H1 (cell line): Measurements from ENCODE around the gene ZFAND6. TPM values are rescaled to one million over a fixed set of nuclear protein-coding genes. Genes with fewer than 3 reads are reported as not detected.

Source experiments
- CTCF ChIA-PET: fragments of 300-600 bp; sonication (Branson Sonifier 250); formaldehyde crosslinking; loops from one replicate; lab custom pipeline; 2021; ENCODE audit not compliant: partially characterized antibody; lab: Charles Lee
- POLR2A ChIA-PET: fragments of 300-600 bp; sonication (Branson Sonifier 250); formaldehyde crosslinking; loops from one replicate; lab custom pipeline; 2021; ENCODE audit warnings: inconsistent platforms; ENCODE audit not compliant: partially characterized antibody; lab: Charles Lee
- DNase-seq, 2 experiments: peaks; one replicate each; pipeline versions ENCODE4 v3.0.0 to v3.0.0-alpha.2; 2010 to 2022; ENCODE audit warnings: low spot score in 2 of 2, low read depth in 1 of 2, mixed read lengths in 1 of 2
- FAIRE-seq: peaks from 2 replicates; lab custom pipeline; 2011; peaks lifted over from hg19 to GRCh38; lab: Jason Lieb, UNC
- H2AFZ ChIP-seq: 2 replicates; pipeline ENCODE4 v1.8.1; 2012; ENCODE audit warnings: low read length, inconsistent platforms
- H2AK5ac ChIP-seq: 2 replicates; pipeline ENCODE4 v1.6.1; 2013; ENCODE audit warnings: low read depth, low read length
- H2BK120ac ChIP-seq: replicated peaks from 2 replicates; pipeline ENCODE3; 2013; ENCODE audit warnings: low read depth, low read length, inconsistent platforms
- H2BK12ac ChIP-seq: 2 replicates; pipeline ENCODE4 v1.6.1; 2013; ENCODE audit warnings: low read depth, low read length
- H2BK15ac ChIP-seq: 2 replicates; pipeline ENCODE4 v1.6.1; 2013; ENCODE audit warnings: low read length
- H2BK20ac ChIP-seq: 2 replicates; pipeline ENCODE4 v1.6.1; 2013; ENCODE audit warnings: low read length
- H2BK5ac ChIP-seq: 2 replicates; pipeline ENCODE4 v1.6.1; 2013; ENCODE audit warnings: low read depth, low read length
- H3K14ac ChIP-seq: 2 replicates; pipeline ENCODE4 v1.6.1; 2013; ENCODE audit warnings: inconsistent platforms; ENCODE audit not compliant: insufficient read length
- H3K18ac ChIP-seq: 2 replicates; pipeline ENCODE4 v1.6.1; 2013; ENCODE audit warnings: low read length; ENCODE audit errors: extremely low read depth
- H3K23ac ChIP-seq: 2 replicates; pipeline ENCODE4 v1.6.1; 2013; ENCODE audit warnings: inconsistent platforms; ENCODE audit not compliant: insufficient read length
- H3K23me2 ChIP-seq: 2 replicates; pipeline ENCODE4 v1.6.1; 2013; ENCODE audit warnings: low read depth, low read length
- H3K27ac ChIP-seq: 2 replicates; pipeline ENCODE4 v1.6.1; 2011; ENCODE audit warnings: low read depth, low read length, inconsistent platforms
- H3K27me3 ChIP-seq, 4 experiments: replicated peaks in 1 of 4; 1 replicate in 1 of 4; 2 replicates in 3 of 4; pipeline versions ENCODE4 v1.6.1 to v1.8.1; 2011 to 2013; ENCODE audit warnings: low read length in 3 of 4, mild to moderate bottlenecking in 3 of 4, inconsistent platforms in 2 of 4, mixed read lengths in 2 of 4, moderate library complexity in 1 of 4; ENCODE audit not compliant: control insufficient read depth in 3 of 4, insufficient read depth in 3 of 4; ENCODE audit errors: extremely low read depth in 1 of 4
- H3K36me3 ChIP-seq, 4 experiments: 2 replicates each; pipeline versions ENCODE4 v1.6.1 to v1.8.1; 2011 to 2013; ENCODE audit warnings: mild to moderate bottlenecking in 4 of 4, low read length in 3 of 4, moderate library complexity in 2 of 4, control low read depth in 1 of 4, inconsistent platforms in 1 of 4; ENCODE audit not compliant: insufficient read depth in 4 of 4, control insufficient read depth in 2 of 4
- H3K4ac ChIP-seq: replicated peaks from 2 replicates; pipeline ENCODE3; 2013; ENCODE audit warnings: low read length, low read depth, mixed read lengths, inconsistent platforms; ENCODE audit not compliant: insufficient read length
- H3K4me1 ChIP-seq, 4 experiments: replicated peaks in 1 of 4; 1 replicate in 1 of 4; 2 replicates in 3 of 4; pipeline versions ENCODE4 v1.6.1 to v1.8.1; 2011 to 2013; ENCODE audit warnings: low read length in 3 of 4, inconsistent platforms in 2 of 4, mixed read lengths in 1 of 4; ENCODE audit not compliant: insufficient read depth in 4 of 4, control insufficient read depth in 3 of 4
- H3K4me2 ChIP-seq, 2 experiments: 2 replicates each; pipeline versions ENCODE4 v1.6.1 to v1.8.1; 2011 to 2013; ENCODE audit warnings: low read depth in 2 of 2, low read length in 2 of 2, control low read depth in 1 of 2, inconsistent platforms in 1 of 2, mild to moderate bottlenecking in 1 of 2; ENCODE audit not compliant: insufficient read depth in 1 of 2
- H3K4me3 ChIP-seq, 4 experiments: fragments of 200-600, 300-600 bp in 1 of 4; sonication (generic), shearing (Covaris generic), sonication (Bioruptor Twin) in 1 of 4; 2 replicates each; pipeline versions ENCODE4 v1.5.1 to v1.8.1; 2011 to 2016; ENCODE audit warnings: low read length in 4 of 4, low read depth in 3 of 4, control low read depth in 2 of 4, inconsistent platforms in 2 of 4, mild to moderate bottlenecking in 2 of 4, mixed read lengths in 1 of 4, moderate library complexity in 1 of 4; ENCODE audit not compliant: insufficient read depth in 2 of 4; ENCODE audit errors: extremely low read depth in 1 of 4
- H3K56ac ChIP-seq: replicated peaks from 2 replicates; pipeline ENCODE3; 2013; ENCODE audit warnings: low read depth, mild to moderate bottlenecking, mixed read lengths, low read length, inconsistent platforms; ENCODE audit not compliant: insufficient read length
- H3K79me1 ChIP-seq: 2 replicates; pipeline ENCODE4 v1.6.1; 2013; ENCODE audit warnings: low read depth, low read length, control low read depth
- H3K79me2 ChIP-seq, 2 experiments: 2 replicates each; pipeline versions ENCODE4 v1.6.1 to v1.8.1; 2012 to 2013; ENCODE audit warnings: low read length in 2 of 2, mild to moderate bottlenecking in 2 of 2, inconsistent platforms in 1 of 2; ENCODE audit not compliant: insufficient read depth in 2 of 2, control insufficient read depth in 1 of 2
- H3K9ac ChIP-seq, 4 experiments: replicated peaks in 1 of 4; 1 replicate in 1 of 4; 2 replicates in 3 of 4; pipeline versions ENCODE4 v1.6.1 to v1.8.1; 2011 to 2013; ENCODE audit warnings: low read depth in 3 of 4, low read length in 3 of 4, control low read depth in 2 of 4, mild to moderate bottlenecking in 2 of 4, moderate library complexity in 2 of 4, inconsistent platforms in 1 of 4; ENCODE audit errors: extremely low read depth in 1 of 4
- H3K9me3 ChIP-seq, 2 experiments: 2 replicates each; pipeline versions ENCODE4 v1.6.1 to v1.8.1; 2012 to 2013; ENCODE audit warnings: mild to moderate bottlenecking in 2 of 2, moderate library complexity in 2 of 2, control low read depth in 1 of 2, inconsistent platforms in 1 of 2, low read depth in 1 of 2, low read length in 1 of 2, mixed read lengths in 1 of 2; ENCODE audit not compliant: insufficient read depth in 2 of 2
- H4K20me1 ChIP-seq, 2 experiments: replicated peaks in 1 of 2; 2 replicates each; pipeline versions ENCODE3 to v1.8.1; 2011 to 2013; ENCODE audit warnings: inconsistent platforms in 2 of 2, low read length in 2 of 2, mild to moderate bottlenecking in 1 of 2; ENCODE audit not compliant: insufficient read depth in 2 of 2, control insufficient read depth in 1 of 2
- H4K5ac ChIP-seq: 2 replicates; pipeline ENCODE4 v1.6.1; 2013; ENCODE audit warnings: low read length, low read depth, mixed read lengths, inconsistent platforms; ENCODE audit not compliant: insufficient read length
- H4K8ac ChIP-seq: 2 replicates; pipeline ENCODE4 v1.8.0; 2013; ENCODE audit warnings: mild to moderate bottlenecking, moderate library complexity, low read length, inconsistent platforms; ENCODE audit not compliant: insufficient read depth; ENCODE audit errors: extremely low read depth
- H4K91ac ChIP-seq: replicated peaks from 2 replicates; pipeline ENCODE3; 2013; ENCODE audit warnings: low read length, mixed read lengths, inconsistent platforms; ENCODE audit not compliant: insufficient read length
- ATF3 ChIP-seq: IDR thresholded peaks from 2 replicates; pipeline ENCODE4 v1.6.1; 2011; ENCODE audit warnings: low read depth, mild to moderate bottlenecking, low read length; ENCODE audit not compliant: insufficient read depth
- BCL11A ChIP-seq, 2 experiments: IDR thresholded peaks; one replicate each; pipeline ENCODE4 v1.6.1; 2011; ENCODE audit warnings: low read depth in 2 of 2, low read length in 2 of 2, mild to moderate bottlenecking in 2 of 2
- CHD1 ChIP-seq: IDR thresholded peaks from 2 replicates; pipeline ENCODE4 v1.6.1; 2012; ENCODE audit warnings: low read depth, low read length, improper control_type of control experiment
- CTBP2 ChIP-seq: IDR thresholded peaks from 2 replicates; pipeline ENCODE4 v1.7.0; 2011; ENCODE audit warnings: borderline replicate concordance, mild to moderate bottlenecking, moderate library complexity, mixed read lengths, low read length; ENCODE audit not compliant: insufficient read depth, insufficient read length
- CTCF ChIP-seq, 3 experiments: IDR thresholded peaks; 1 replicate in 2 of 3; 2 replicates in 1 of 3; pipeline versions ENCODE4 v1.5.1 to v1.6.1; 2011; ENCODE audit warnings: low read length in 3 of 3, mild to moderate bottlenecking in 3 of 3, inconsistent platforms in 2 of 3, low read depth in 1 of 3, moderate library complexity in 1 of 3; ENCODE audit not compliant: insufficient read depth in 1 of 3; ENCODE audit errors: control extremely low read depth in 1 of 3
- KDM1A ChIP-seq: fragments of 200-600, 300-600 bp; sonication (generic); IDR thresholded peaks from 2 replicates; pipeline ENCODE4 v1.7.1; 2016; ENCODE audit warnings: mild to moderate bottlenecking, low read length, borderline replicate concordance
- RAD21 ChIP-seq, 2 experiments: IDR thresholded peaks in 1 of 2; conservative IDR thresholded peaks in 1 of 2; 2 replicates each; pipeline ENCODE4 v1.6.1; 2011; ENCODE audit warnings: low read depth in 2 of 2, low read length in 2 of 2, improper control_type of control experiment in 1 of 2, inconsistent platforms in 1 of 2, mild to moderate bottlenecking in 1 of 2, moderate library complexity in 1 of 2
- RXRA ChIP-seq: IDR thresholded peaks from 2 replicates; pipeline ENCODE4 v1.6.1; 2011; ENCODE audit warnings: low read depth, mild to moderate bottlenecking, low read length, moderate library complexity; ENCODE audit not compliant: insufficient read depth
- SP4 ChIP-seq: IDR thresholded peaks from 2 replicates; pipeline ENCODE4 v1.6.1; 2012; ENCODE audit warnings: low read length, inconsistent platforms
- SUZ12 ChIP-seq: fragments of 200-600 bp; sonication (generic); IDR thresholded peaks from 2 replicates; pipeline ENCODE4 v1.6.1; 2012; ENCODE audit warnings: mild to moderate bottlenecking, inconsistent platforms, low read length, moderate library complexity, mixed read lengths
- ZNF274 ChIP-seq: IDR thresholded peaks from 2 replicates; pipeline ENCODE4 v1.7.0; 2012; ENCODE audit warnings: low read length, borderline replicate concordance; ENCODE audit errors: extremely low read depth
- WGBS, 2 experiments: shearing (Covaris generic) in 1 of 2; methylation state at CpG; one replicate each; pipeline versions ENCODE4 v1.1.6 to v1.1.7; 2013 to 2015; ENCODE audit warnings: low lambda C conversion rate in 2 of 2, mixed read lengths in 2 of 2, inconsistent platforms in 1 of 2, low coverage in 1 of 2, missing lambda C conversion rate in 1 of 2; ENCODE audit not compliant: insufficient replicate concordance in 2 of 2, insufficient coverage in 1 of 2, insufficient read length in 1 of 2; ENCODE audit errors: extremely low coverage in 1 of 2, missing lambda C conversion rate in 1 of 2; 5-methylcytosine and 5-hydroxymethylcytosine counted together
- polyA plus RNA-seq, 7 experiments: library from polyadenylated mRNA; depleted of rRNA in 3 of 7; stranded (reverse) in 5 of 7; unstranded in 2 of 7; fragments of >200 nt in 5 of 7; fragments of 200-250 nt in 2 of 7; gene quantifications; 1 replicate in 5 of 7; 2 replicates in 1 of 7; 4 replicates in 1 of 7; pipeline versions ENCODE4 v1.2.1 to v1.2.3, GENCODE V29; 2011 to 2013; ENCODE audit warnings: missing spikeins in 2 of 7, mixed read lengths in 2 of 7
- total RNA-seq: library from RNA; stranded (reverse); fragmentation: NEBNext Ultra II Directional; extraction: Animal tissue kit (Norgen Biotek cat#: 25700); gene quantifications from 2 replicates; pipeline ENCODE4 v1.2.1, GENCODE V29; 2021

The ZFAND6 gene
- total and polyA plus RNA-seq, 2 of the 8 experiments (the other 6 are each of a cell fraction or from before 2014, with no cell fraction given) = 136 to 237 TPM

GRCh38 chr15:80011596-80011995, 47.9 kb upstream of the ZFAND6 start:
- no peak for FAIRE-seq
- POLR2A ChIA-PET = no interaction called here
- CTCF ChIA-PET = interaction anchor here (0.6 kb wide), 1 partner anchor 1076 kb away, joined by 3 read pairs; no protein-coding TSS in a partner anchor
- TF ChIP-seq CTCF (IDR thresholded peaks at IDR 0.05; ENCODE audit: control extremely low read depth in 1 of 3, insufficient read depth in 1 of 3, low read depth in 1 of 3, low read length in 3 of 3) (no peak), BCL11A (IDR thresholded peaks at IDR 0.05; ENCODE audit: low read depth in 2 of 2, low read length in 2 of 2) (no peak), CHD1 (no peak), CTBP2 (no peak), KDM1A (no peak), RAD21 (IDR thresholded peaks at IDR 0.05 in 1 of 2, conservative IDR thresholded peaks at IDR 0.05 in 1 of 2; ENCODE audit: low read depth in 2 of 2, low read length in 2 of 2) (no peak), SP4 (no peak), ATF3 (no peak), SUZ12 (no peak), ZNF274 (no peak), RXRA (no peak)

More at GRCh38 chr15:80011596-80011995, 47.9 kb upstream of the ZFAND6 start:
- Histone ChIP-seq H2BK5ac (no peak overlapping the region), H3K14ac (no peak overlapping the region), H3K4ac (no peak overlapping the region), H4K8ac (no peak overlapping the region), H4K5ac (no peak overlapping the region), H2AFZ (no peak overlapping the region), H3K79me2 (no peaks in the 10 kb centered on the region), H3K79me1 (no peaks in the 10 kb centered on the region), H3K4me2 (no peak overlapping the region), H3K23ac (no peak overlapping the region), H2BK120ac (no peak overlapping the region), H3K9ac (no peak overlapping the region), H3K4me3 (no peak overlapping the region), H2BK20ac (no peak overlapping the region), H2AK5ac (no peak overlapping the region), H2BK15ac (no peak overlapping the region), H3K9me3 (no peaks in the 10 kb centered on the region; a peak in 2 of 4 replicates), H3K27me3 (no peaks in the 10 kb centered on the region), H3K36me3 (no peaks in the 10 kb centered on the region), H3K56ac (no peak overlapping the region), H3K18ac (no peak overlapping the region), H4K91ac (no peak overlapping the region), H3K4me1 (no peaks in the 10 kb centered on the region), H3K27ac (no peak overlapping the region), H3K23me2 (no peaks in the 10 kb centered on the region), H2BK12ac (no peak overlapping the region), H4K20me1 (no peaks in the 10 kb centered on the region)
- DNase-seq = no peak
- WGBS, 2 experiments = 86% methylated on average over 3 of the region's 3 CpGs; no CpG with 5 or more reads in 1 of the 2 experiments
